Lower leg skin (tissue), 3 donors: ENCODE measurements around the gene ANGPT4.

Experiments used
- CTCF ChIP-seq, 3 donors: fragments of 450-650 bp; IDR thresholded peaks; one replicate each; pipeline ENCODE4 v1.5.1; 2016; ENCODE audit warnings: antibody characterized with exemption in 3 of 3, mild to moderate bottlenecking in 3 of 3, moderate library complexity in 2 of 3
- POLR2A ChIP-seq, 2 donors: fragments of 450-650 bp; IDR thresholded peaks; one replicate each; pipeline ENCODE4 v1.6.1; 2016 to 2017; ENCODE audit warnings: antibody characterized with exemption in 2 of 2, mild to moderate bottlenecking in 1 of 2, moderate library complexity in 1 of 2

- no peak for TF ChIP-seq POLR2A (IDR thresholded peaks at IDR 0.05)
- TF ChIP-seq CTCF (IDR thresholded peaks at IDR 0.05) = no peak
Measured at GRCh38 chr20:840858-841567, 75.1 kb downstream of the ANGPT4 start.
